ENCODE data around the gene ZNF831.

ZNF831 gene

GRCh38 chr20:59269411-59270025 lies 105.9 kb downstream of the ZNF831 start:
- H3K4me3 ChIP-seq (ENCODE audit: low read length), result no peak overlapping the region
- TF ChIP-seq ZNF274 (IDR thresholded peaks at IDR 0.05; ENCODE audit: low read depth, low read length), result no peak

DNA sequence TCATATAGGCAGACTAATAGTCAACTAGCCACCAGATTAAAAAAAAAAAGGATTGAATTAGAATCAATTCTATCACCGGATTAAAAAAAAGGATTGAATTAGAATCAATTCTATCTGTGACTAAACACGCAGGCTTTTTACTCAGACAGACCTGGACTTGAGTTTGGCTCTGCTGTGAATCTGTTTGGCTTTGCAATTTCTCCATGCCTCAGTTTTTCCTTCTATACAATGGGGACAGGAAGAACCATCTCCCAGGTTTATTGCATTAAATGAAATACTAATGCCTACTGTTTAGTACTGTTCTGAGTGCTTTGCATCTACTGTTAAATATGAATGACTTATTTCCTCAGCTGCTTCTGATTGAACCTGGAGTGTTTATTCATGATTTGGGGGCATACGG lies 106.8 kb downstream of the ZNF831 start:
- H3K4me3 ChIP-seq (ENCODE audit: low read length), result no peak overlapping the region
- TF ChIP-seq ZNF274 (IDR thresholded peaks at IDR 0.05; ENCODE audit: low read depth, low read length), result no peak

DNA sequence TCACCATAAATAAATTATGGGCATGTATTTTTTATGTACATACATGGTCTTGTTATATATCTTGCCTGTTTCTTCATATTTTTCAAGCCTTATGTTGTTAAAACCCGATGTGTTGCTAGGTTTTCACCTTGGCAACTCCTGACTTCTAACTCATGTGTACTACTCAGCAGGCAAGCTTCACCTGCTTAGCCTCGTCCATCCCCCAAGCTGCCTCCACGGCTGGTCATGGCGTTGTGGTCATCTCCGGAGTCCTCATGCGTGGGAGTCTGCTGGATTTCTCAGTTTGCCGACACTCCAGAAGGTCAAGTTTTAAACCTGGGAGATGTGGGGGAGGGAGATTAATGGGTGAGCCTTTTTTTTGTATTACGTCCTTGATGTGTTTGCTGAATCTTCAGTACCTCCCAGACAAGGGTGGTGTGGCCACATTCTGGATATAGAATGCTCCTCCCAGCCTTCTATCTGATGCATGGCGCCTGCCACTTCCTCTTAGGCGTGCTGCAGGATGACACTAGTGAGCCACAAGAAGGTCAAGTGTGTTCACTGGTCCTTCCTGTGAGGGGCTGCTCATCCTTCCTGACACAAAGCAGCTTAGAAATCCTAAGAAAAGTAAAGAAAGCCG lies 110.2 kb downstream of the ZNF831 start:
- TF ChIP-seq ZNF274 (IDR thresholded peaks at IDR 0.05; ENCODE audit: low read depth, low read length), result no peak
- no peak overlapping the region for H3K4me3 ChIP-seq (ENCODE audit: low read length)

- TF ChIP-seq ZNF274 (IDR thresholded peaks at IDR 0.05; ENCODE audit: low read depth, low read length), result no peak
- no peak overlapping the region for H3K4me3 ChIP-seq (ENCODE audit: low read length)
Observed at GRCh38 chr20:59276938-59277337, 113.3 kb downstream of the ZNF831 start.

DNA sequence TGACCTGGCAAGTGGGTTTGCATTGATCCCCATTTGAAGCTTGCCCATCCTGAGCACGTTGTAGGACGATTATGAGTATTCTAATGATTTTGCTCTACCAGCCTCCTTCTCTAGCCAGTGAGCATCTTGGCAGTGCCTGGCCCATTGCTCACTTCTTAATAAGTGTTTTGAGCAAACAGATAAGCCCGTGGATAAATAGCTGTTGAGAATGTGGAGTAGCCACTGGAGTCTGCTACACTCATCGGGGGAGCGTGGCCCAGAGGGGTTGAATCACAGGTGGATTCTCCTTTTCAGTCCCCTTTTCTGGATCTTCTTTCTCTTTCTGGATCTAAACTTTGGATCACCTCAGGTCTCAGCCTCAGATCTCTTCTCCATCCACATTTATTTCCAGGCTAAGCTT lies 120.8 kb downstream of the ZNF831 start:
- H3K4me3 ChIP-seq (ENCODE audit: low read length), result no peak overlapping the region
- TF ChIP-seq ZNF274 (IDR thresholded peaks at IDR 0.05; ENCODE audit: low read depth, low read length), result no peak

GRCh38 chr20:59289994-59290393 lies 126.4 kb downstream of the ZNF831 start:
- no peak for TF ChIP-seq ZNF274 (IDR thresholded peaks at IDR 0.05; ENCODE audit: low read depth, low read length)
- H3K4me3 ChIP-seq (ENCODE audit: low read length), result no peak overlapping the region

- no peak overlapping the region for H3K4me3 ChIP-seq (ENCODE audit: low read length)
- TF ChIP-seq ZNF274 (IDR thresholded peaks at IDR 0.05; ENCODE audit: low read depth, low read length), result no peak
Observed at GRCh38 chr20:59291740-59292383, 128.2 kb downstream of the ZNF831 start.

GRCh38 chr20:59295531-59295930 lies 131.9 kb downstream of the ZNF831 start:
- H3K4me3 ChIP-seq (ENCODE audit: low read length), result no peak overlapping the region
- TF ChIP-seq ZNF274 (IDR thresholded peaks at IDR 0.05; ENCODE audit: low read depth, low read length), result no peak

DNA sequence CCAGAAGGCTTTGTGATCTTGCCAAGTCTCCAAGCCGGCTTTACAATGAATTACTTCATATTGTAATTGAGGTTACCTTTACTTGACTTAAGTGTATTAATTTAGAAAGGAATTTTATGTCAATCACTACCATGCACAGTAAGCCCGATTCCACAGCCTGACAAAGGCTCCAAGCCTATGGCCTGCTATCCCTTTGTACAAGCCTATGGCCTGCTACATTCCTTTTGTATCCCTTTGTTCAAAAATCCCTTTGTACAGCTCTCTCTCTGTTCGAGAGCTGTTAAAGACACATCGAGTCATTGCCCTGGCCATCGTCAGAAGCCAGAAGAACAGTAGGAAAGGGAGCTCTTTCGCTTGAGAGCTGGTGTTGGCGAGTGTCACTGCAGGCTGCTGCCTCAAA lies 134.1 kb downstream of the ZNF831 start:
- no peak overlapping the region for H3K4me3 ChIP-seq (ENCODE audit: low read length)
- no peak for TF ChIP-seq ZNF274 (IDR thresholded peaks at IDR 0.05; ENCODE audit: low read depth, low read length)

- TF ChIP-seq ZNF274 (IDR thresholded peaks at IDR 0.05; ENCODE audit: low read depth, low read length), result no peak
- H3K4me3 ChIP-seq (ENCODE audit: low read length), result no peak overlapping the region
Observed at GRCh38 chr20:59299945-59300332, 136.3 kb downstream of the ZNF831 start.

DNA sequence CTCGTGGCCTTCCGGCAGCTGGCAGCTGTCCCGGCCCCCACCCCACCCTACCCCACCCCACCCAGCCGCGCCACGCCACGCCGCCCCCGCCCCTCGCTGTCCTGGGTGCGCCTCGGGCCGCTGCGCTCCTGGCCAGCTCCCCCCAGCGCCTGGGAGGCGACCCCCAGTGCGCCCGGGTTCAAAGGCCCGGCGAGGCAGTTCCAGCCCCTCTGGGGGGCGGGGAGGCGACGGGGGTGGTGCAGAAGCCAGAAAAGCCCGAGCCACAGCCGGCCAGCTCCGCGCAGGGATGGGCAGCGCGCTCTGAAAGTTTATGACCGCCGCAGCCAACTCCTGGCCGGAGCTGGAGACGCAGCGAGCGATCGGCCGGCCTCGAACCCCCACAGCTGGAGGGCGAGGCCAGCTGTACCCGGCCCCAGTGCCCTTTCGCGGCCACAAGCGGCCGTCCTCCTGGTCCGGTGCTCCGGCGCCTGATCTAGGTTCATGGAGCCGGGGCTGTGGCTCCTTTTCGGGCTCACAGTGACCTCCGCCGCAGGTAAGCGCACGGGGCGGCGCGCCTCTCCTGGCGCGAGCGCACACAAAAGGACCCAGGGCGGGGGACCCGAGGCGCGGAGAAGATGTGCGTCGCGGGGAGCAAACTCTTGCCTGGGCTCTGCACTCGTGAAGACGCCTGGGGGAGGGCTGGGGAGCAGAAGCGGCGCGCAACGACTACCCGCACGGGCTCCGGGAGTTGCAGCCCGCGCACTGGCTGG lies 136.9 kb downstream of the ZNF831 start, which contains the start of gene EDN3:
TSS of gene EDN3 (plus strand) at position 279 of the 749 bp plus-strand sequence. CDS start at position 481, 202 bp downstream.
- TF ChIP-seq ZNF274 (IDR thresholded peaks at IDR 0.05; ENCODE audit: low read depth, low read length), result no peak
- H3K4me3 ChIP-seq (ENCODE audit: low read length), result no peak within 1 kb of the TSS

DNA sequence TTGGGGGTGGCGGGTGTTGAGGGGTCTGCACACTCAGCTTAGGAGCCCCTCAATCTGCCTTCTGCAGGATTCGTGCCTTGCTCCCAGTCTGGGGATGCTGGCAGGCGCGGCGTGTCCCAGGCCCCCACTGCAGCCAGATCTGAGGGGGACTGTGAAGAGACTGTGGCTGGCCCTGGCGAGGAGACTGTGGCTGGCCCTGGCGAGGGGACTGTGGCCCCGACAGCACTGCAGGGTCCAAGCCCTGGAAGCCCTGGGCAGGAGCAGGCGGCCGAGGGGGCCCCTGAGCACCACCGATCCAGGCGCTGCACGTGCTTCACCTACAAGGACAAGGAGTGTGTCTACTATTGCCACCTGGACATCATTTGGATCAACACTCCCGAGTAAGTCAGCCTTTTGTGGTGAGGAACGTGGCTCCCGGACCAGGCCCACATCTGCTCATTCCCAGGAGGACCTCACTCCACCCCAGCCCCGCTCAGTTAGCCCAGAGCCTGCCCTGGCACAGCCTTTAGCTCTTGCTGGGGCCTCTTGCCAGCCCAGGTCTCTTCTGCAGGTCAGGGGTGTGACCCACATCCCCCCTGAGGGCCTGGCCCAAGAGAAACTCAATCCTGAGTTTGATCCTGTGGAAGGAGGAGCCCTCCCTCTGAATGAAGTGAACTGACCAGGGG lies 137.9 kb downstream of the ZNF831 start:
- no peak overlapping the region for H3K4me3 ChIP-seq (ENCODE audit: low read length)
- TF ChIP-seq ZNF274 (IDR thresholded peaks at IDR 0.05; ENCODE audit: low read depth, low read length), result no peak

DNA sequence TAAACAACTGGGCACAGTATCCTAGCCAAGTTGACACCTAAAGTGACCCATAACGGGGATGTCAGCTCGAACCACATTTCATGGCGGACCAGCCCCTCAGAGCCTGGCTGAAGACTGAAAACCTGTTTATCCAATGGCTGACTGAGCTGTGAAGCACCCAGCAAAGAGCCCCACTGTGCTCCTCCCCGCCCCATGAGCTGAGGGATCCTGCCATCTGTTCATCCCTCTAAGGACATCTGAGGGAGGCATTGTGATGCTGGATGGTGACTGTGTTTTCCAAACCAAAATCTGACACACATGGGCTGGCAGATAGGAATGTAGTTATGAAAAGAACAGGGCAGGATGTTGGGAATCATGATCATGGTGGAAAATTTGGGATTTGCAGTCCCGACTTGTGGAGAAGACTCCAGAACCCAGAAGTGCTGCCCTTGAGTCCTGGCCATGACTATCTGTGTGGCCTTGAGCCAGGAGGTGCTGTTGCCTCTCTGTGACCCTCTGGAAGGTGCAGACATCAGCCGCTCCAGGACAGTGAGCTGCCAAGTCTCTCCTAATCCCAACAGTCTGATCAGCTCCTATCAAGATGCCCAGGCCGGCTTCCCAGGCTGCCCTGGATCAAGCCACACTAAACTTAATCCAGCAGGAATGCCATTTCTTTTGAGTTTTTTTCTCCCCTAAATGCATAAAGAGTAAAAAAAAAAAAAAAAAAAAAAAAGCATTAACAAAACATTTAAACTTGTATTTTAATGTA lies 142.5 kb downstream of the ZNF831 start:
- H3K4me3 ChIP-seq (ENCODE audit: low read length), result no peak overlapping the region
- TF ChIP-seq ZNF274 (IDR thresholded peaks at IDR 0.05; ENCODE audit: low read depth, low read length), result no peak
